GM12878 (cell line): ENCODE measurements around the gene CENPX.

Source experiments
- CEBPB ChIP-seq, 2 experiments: fragments of 150-350 bp in 1 of 2; IDR thresholded peaks; 2 replicates each; pipeline ENCODE4 v1.6.1; 2012 to 2014; ENCODE audit warnings: low read depth in 2 of 2, low read length in 2 of 2, borderline replicate concordance in 1 of 2, inconsistent platforms in 1 of 2
- CTCF ChIP-seq, 3 experiments: IDR thresholded peaks in 2 of 3; conservative IDR thresholded peaks in 1 of 3; 2 replicates each; pipeline ENCODE4 v1.5.1; 2011; ENCODE audit warnings: low read depth in 3 of 3, low read length in 3 of 3, mild to moderate bottlenecking in 3 of 3, control low read depth in 2 of 3, moderate library complexity in 2 of 3, inconsistent platforms in 1 of 3, mixed read lengths in 1 of 3; ENCODE audit not compliant: control insufficient read depth in 2 of 3, insufficient read depth in 1 of 3; ENCODE audit errors: extremely low read depth in 1 of 3
- MXI1 ChIP-seq: fragments of 150-350 bp; IDR thresholded peaks from 2 replicates; pipeline ENCODE4 v1.6.1; 2011; ENCODE audit warnings: low read depth, mild to moderate bottlenecking, inconsistent platforms, low read length, improper control_type of control experiment
- NRF1 ChIP-seq: conservative IDR thresholded peaks from 2 replicates; pipeline ENCODE4 v1.6.1; 2011; ENCODE audit warnings: mild to moderate bottlenecking, low read depth, low read length, improper control_type of control experiment
- PBX3 ChIP-seq: IDR thresholded peaks from 2 replicates; pipeline ENCODE4 v1.6.1; 2011; ENCODE audit warnings: mild to moderate bottlenecking, low read depth, low read length, moderate library complexity; ENCODE audit not compliant: insufficient replicate concordance
- POLR2A ChIP-seq: IDR thresholded peaks from 2 replicates; pipeline ENCODE4 v1.6.1; 2011; ENCODE audit warnings: low read depth, mild to moderate bottlenecking, low read length
- RELA ChIP-seq: fragments of 450-650 bp; IDR thresholded peaks from 2 replicates; pipeline ENCODE4 v1.8.0; 2014; ENCODE audit warnings: borderline replicate concordance; ENCODE audit not compliant: partially characterized antibody
- YBX1 ChIP-seq: fragments of 450-650 bp; IDR thresholded peaks from 2 replicates; pipeline ENCODE4 v1.6.1; 2016; ENCODE audit warnings: antibody characterized with exemption
- ZBTB4 ChIP-seq: fragments of 450-650 bp; formaldehyde crosslinking; IDR thresholded peaks from 2 replicates; pipeline ENCODE4 v1.4.0; 2022; ENCODE audit warnings: mild to moderate bottlenecking, moderate library complexity

GRCh38 chr17:82005701-82006348 is 16.9 kb downstream of the CENPX start:
- TF ChIP-seq YBX1 (no peak), CEBPB (IDR thresholded peaks at IDR 0.05; ENCODE audit: borderline replicate concordance in 1 of 2, low read depth in 2 of 2, low read length in 2 of 2) (no peak), CTCF (IDR thresholded peaks at IDR 0.05 in 2 of 3, conservative IDR thresholded peaks at IDR 0.05 in 1 of 3; ENCODE audit: control insufficient read depth in 2 of 3, extremely low read depth in 1 of 3, insufficient read depth in 1 of 3, low read depth in 3 of 3, low read length in 3 of 3) (no peak), NRF1 (no peak), POLR2A (peak; percentile 43; the same call in 1 of the 2 replicates), MXI1 (no peak), RELA (no peak), ZBTB4 (no peak), PBX3 (no peak)
